HG02588 (cell line): Measurements from ENCODE around the gene SLC35F1.
"Not testable (repeated sequence)": the region's sequence is repeated elsewhere in the genome, so short reads cannot be mapped to it uniquely, and the experiment has no call there.

ENCODE experiments used
- ATAC-seq: cut with Tn5 transposase; IDR thresholded peaks from one replicate; pipeline ENCODE4 v1.9.1; 2021; ENCODE audit warnings: mild to moderate bottlenecking, moderate library complexity; ENCODE audit not compliant: unreplicated experiment

The SLC35F1 gene

GRCh38 chr6:117989086-117989485 is 82.0 kb downstream of the SLC35F1 start:
- no peak for ATAC-seq

- ATAC-seq: no peak
Observed at GRCh38 chr6:117990151-117990550, 83.1 kb downstream of the SLC35F1 start.

GRCh38 chr6:117992856-117993255 is 85.8 kb downstream of the SLC35F1 start:
- no peak for ATAC-seq

GRCh38 chr6:118012944-118013343 is 105.9 kb downstream of the SLC35F1 start:
- ATAC-seq: no peak

GRCh38 chr6:118016532-118016931 is 109.5 kb downstream of the SLC35F1 start:
- no peak for ATAC-seq

- ATAC-seq: no peak
Observed at GRCh38 chr6:118017301-118017848, 110.3 kb downstream of the SLC35F1 start.

- ATAC-seq: no peak
Observed at GRCh38 chr6:118023771-118024170, 116.7 kb downstream of the SLC35F1 start.

GRCh38 chr6:118029967-118030366 is 122.9 kb downstream of the SLC35F1 start:
- ATAC-seq: no peak

GRCh38 chr6:118037479-118037878 is 130.4 kb downstream of the SLC35F1 start:
- ATAC-seq: not testable (repeated sequence)

- ATAC-seq: no peak
Observed at GRCh38 chr6:118042855-118043254, 135.8 kb downstream of the SLC35F1 start.

- no peak for ATAC-seq
Observed at GRCh38 chr6:118044275-118044674, 137.2 kb downstream of the SLC35F1 start.

GRCh38 chr6:118054082-118054481 is 147.0 kb downstream of the SLC35F1 start:
- no peak for ATAC-seq

GRCh38 chr6:118061666-118062065 is 154.6 kb downstream of the SLC35F1 start:
- no peak for ATAC-seq

GRCh38 chr6:118080547-118080946 is 173.5 kb downstream of the SLC35F1 start:
- no peak for ATAC-seq

GRCh38 chr6:118083711-118084110 is 176.6 kb downstream of the SLC35F1 start:
- ATAC-seq: no peak

- ATAC-seq: no peak
Observed at GRCh38 chr6:118085665-118086064, 178.6 kb downstream of the SLC35F1 start.

- ATAC-seq: no peak
Observed at GRCh38 chr6:118086159-118086558, 179.1 kb downstream of the SLC35F1 start.

GRCh38 chr6:118092086-118092485 is 185.0 kb downstream of the SLC35F1 start:
- ATAC-seq: no peak

- ATAC-seq: no peak
Observed at GRCh38 chr6:118097576-118097975, 190.5 kb downstream of the SLC35F1 start.

GRCh38 chr6:118100717-118101116 is 193.7 kb downstream of the SLC35F1 start:
- no peak for ATAC-seq

- no peak for ATAC-seq
Observed at GRCh38 chr6:118101220-118101619, 194.2 kb downstream of the SLC35F1 start.

GRCh38 chr6:118101831-118102345 is 194.8 kb downstream of the SLC35F1 start:
- ATAC-seq: no peak

GRCh38 chr6:118102401-118102800 is 195.3 kb downstream of the SLC35F1 start:
- no peak for ATAC-seq
